PC-3 (cell line): ENCODE measurements around the gene C1QTNF12.

Experiments used
- CTCF ChIP-seq: fragments of 300-600 bp; sonication (generic); conservative IDR thresholded peaks from 2 replicates; pipeline ENCODE4 v1.5.1; 2017; ENCODE audit warnings: antibody characterized with exemption, low read depth, mild to moderate bottlenecking, low read length
- EZH2 ChIP-seq: fragments of 300-600 bp; sonication (generic); IDR thresholded peaks from one replicate; pipeline ENCODE4 v1.6.1; 2017; ENCODE audit warnings: antibody characterized with exemption, mild to moderate bottlenecking, low read length; ENCODE audit not compliant: unreplicated experiment

GRCh38 chr1:1194723-1195122, 51.8 kb downstream of the C1QTNF12 start:
- TF ChIP-seq CTCF, result no peak
- no peak for TF ChIP-seq EZH2
